GM12878 (cell line): Measurements from ENCODE around the gene P4HA1. TPM values are rescaled to one million over a fixed set of nuclear protein-coding genes. Genes with fewer than 3 reads are reported as not detected.

Experiments
- ATAC-seq: fragments of 200-7000 bp; cut with Tn5 transposase; 3 replicates; pipeline ENCODE4 v1.9.1; 2020; ENCODE audit warnings: mild to moderate bottlenecking, moderate library complexity
- BruUV-seq: library from RNA; stranded (reverse); fragments of 400-500 nt; replicated peaks from 2 replicates; lab custom pipeline; 2021; lab: Mats Ljungman, UMichigan
- CTCF ChIA-PET: fragments of 300-600 bp; sonication (Branson Sonifier 250); formaldehyde crosslinking; extraction: SDS; loops from one replicate; lab custom pipeline; 2021; ENCODE audit warnings: inconsistent platforms; lab: Yijun Ruan, JAX
- POLR2A ChIA-PET: fragments of 350-600 bp; formaldehyde crosslinking; extraction: SDS; loops from one replicate; lab custom pipeline; 2021; ENCODE audit warnings: inconsistent platforms; lab: Charles Lee
- RAD21 ChIA-PET: fragments of 300-600 bp; sonication (Branson Sonifier 250); formaldehyde crosslinking; loops from one replicate; lab custom pipeline; 2023; ENCODE audit warnings: antibody characterized with exemption; ENCODE audit not compliant: unreplicated experiment; lab: Charles Lee
- SMC1A ChIA-PET: fragments of 300-600 bp; sonication (Branson Sonifier 250); formaldehyde crosslinking; loops from one replicate; lab custom pipeline; 2023; ENCODE audit not compliant: unreplicated experiment, uncharacterized antibody; lab: Charles Lee
- DNase-seq: peaks from one replicate; pipeline ENCODE4 v3.0.0-alpha.2; 2011; ENCODE audit warnings: low read depth, low spot score
- FAIRE-seq: peaks from 3 replicates; lab custom pipeline; 2011; peaks lifted over from hg19 to GRCh38; lab: Jason Lieb, UNC
- H2AFZ ChIP-seq: 2 replicates; pipeline ENCODE4 v1.6.0; 2011; ENCODE audit warnings: low read depth, low read length, control low read depth; ENCODE audit not compliant: control insufficient read depth
- H3K27ac ChIP-seq: 2 replicates; pipeline ENCODE4 v1.5.1; 2011; ENCODE audit warnings: control low read depth; ENCODE audit not compliant: control insufficient read depth, insufficient read depth
- H3K27me3 ChIP-seq, 2 experiments: replicated peaks in 1 of 2; 2 replicates each; pipeline versions ENCODE4 v1.6.0 to v1.6.1; 2011; ENCODE audit warnings: low read length in 1 of 2; ENCODE audit not compliant: control insufficient read depth in 2 of 2, insufficient read depth in 2 of 2
- H3K36me3 ChIP-seq, 2 experiments: 2 replicates each; pipeline ENCODE4 v1.5.1; 2011; ENCODE audit warnings: low read length in 1 of 2; ENCODE audit not compliant: control insufficient read depth in 2 of 2, insufficient read depth in 2 of 2
- H3K4me1 ChIP-seq: 2 replicates; pipeline ENCODE4 v1.6.1; 2011; ENCODE audit warnings: mild to moderate bottlenecking, low read length, moderate library complexity, mixed read lengths; ENCODE audit not compliant: control insufficient read depth, insufficient read depth
- H3K4me2 ChIP-seq: 2 replicates; pipeline ENCODE4 v1.6.0; 2011; ENCODE audit warnings: control low read depth; ENCODE audit not compliant: control insufficient read depth, insufficient read depth
- H3K4me3 ChIP-seq: fragments of 200-600 bp; sonication (generic); 2 replicates; pipeline ENCODE4 v1.5.1; 2016
- H3K79me2 ChIP-seq: 2 replicates; pipeline ENCODE4 v1.6.0; 2011; ENCODE audit warnings: low read length; ENCODE audit not compliant: control insufficient read depth, insufficient read depth
- H3K9ac ChIP-seq: 2 replicates; pipeline ENCODE4 v1.8.0; 2011; ENCODE audit warnings: low read length, control low read depth, mixed read lengths; ENCODE audit not compliant: control insufficient read depth, insufficient read depth
- H3K9me3 ChIP-seq: replicated peaks from 3 replicates; pipeline ENCODE4 v1.5.1; 2011; ENCODE audit warnings: mild to moderate bottlenecking, low read length; ENCODE audit not compliant: control insufficient read depth, insufficient read depth
- H4K20me1 ChIP-seq: 2 replicates; pipeline ENCODE4 v1.6.0; 2011; ENCODE audit not compliant: control insufficient read depth, insufficient read depth
- CREB1 ChIP-seq: IDR thresholded peaks from 2 replicates; pipeline ENCODE4 v1.6.1; 2012; ENCODE audit warnings: low read depth, mild to moderate bottlenecking, inconsistent platforms
- FOS ChIP-seq: IDR thresholded peaks from 3 replicates; pipeline ENCODE4 v1.6.1; 2011; ENCODE audit warnings: borderline replicate concordance; ENCODE audit not compliant: insufficient read length; ENCODE audit errors: extremely low read depth
- FOXK2 ChIP-seq: fragments of 450-650 bp; IDR thresholded peaks from 2 replicates; pipeline ENCODE4 v1.6.1; 2017; ENCODE audit warnings: mild to moderate bottlenecking, moderate library complexity
- GABPA ChIP-seq: IDR thresholded peaks from 2 replicates; pipeline ENCODE4 v1.6.1; 2014; ENCODE audit warnings: antibody characterized with exemption, low read depth, mild to moderate bottlenecking, inconsistent platforms
- JUND ChIP-seq: IDR thresholded peaks from 2 replicates; pipeline ENCODE4 v1.6.1; 2012; ENCODE audit warnings: low read depth, mild to moderate bottlenecking, low read length, improper control_type of control experiment, moderate library complexity
- NR2C1 ChIP-seq: fragments of 450-650 bp; IDR thresholded peaks from 2 replicates; pipeline ENCODE4 v1.6.1; 2017; ENCODE audit warnings: antibody characterized with exemption, mild to moderate bottlenecking, moderate library complexity
- PML ChIP-seq: IDR thresholded peaks from 2 replicates; pipeline ENCODE4 v1.6.1; 2012; ENCODE audit warnings: low read length, inconsistent platforms
- POLR2AphosphoS2 ChIP-seq: IDR thresholded peaks from 2 replicates; pipeline ENCODE4 v1.6.1; 2011; ENCODE audit warnings: low read depth, mild to moderate bottlenecking, low read length, improper control_type of control experiment, moderate library complexity
- POLR2AphosphoS5 ChIP-seq: IDR thresholded peaks from 2 replicates; pipeline ENCODE4 v1.6.1; 2011; ENCODE audit warnings: mild to moderate bottlenecking, low read length, inconsistent platforms
- RAD51 ChIP-seq: fragments of 450-650 bp; IDR thresholded peaks from 2 replicates; pipeline ENCODE4 v1.6.1; 2016; ENCODE audit warnings: moderate library complexity, mild to moderate bottlenecking, inconsistent platforms
- SMARCA5 ChIP-seq: fragments of 450-650 bp; IDR thresholded peaks from 2 replicates; pipeline ENCODE4 v1.6.1; 2017; ENCODE audit warnings: mild to moderate bottlenecking
- SP1 ChIP-seq: IDR thresholded peaks from one replicate; pipeline ENCODE4 v1.6.1; 2011; ENCODE audit warnings: low read depth, low read length
- SUPT20H ChIP-seq: IDR thresholded peaks from 2 replicates; pipeline ENCODE4 v1.6.1; 2011; ENCODE audit warnings: low read depth, mild to moderate bottlenecking, low read length, moderate library complexity, borderline replicate concordance; ENCODE audit not compliant: control insufficient read depth
- ZZZ3 ChIP-seq: IDR thresholded peaks from 2 replicates; pipeline ENCODE4 v1.6.1; 2011; ENCODE audit warnings: low read depth; ENCODE audit not compliant: control insufficient read depth, insufficient read length
- WGBS: methylation state at CpG from one replicate; pipeline ENCODE4 v1.1.6; 2016; ENCODE audit warnings: low lambda C conversion rate; ENCODE audit not compliant: insufficient replicate concordance, insufficient coverage; ENCODE audit errors: missing lambda C conversion rate; 5-methylcytosine and 5-hydroxymethylcytosine counted together
- in situ Hi-C: fragments of 300-500 bp; cut with MboI; formaldehyde crosslinking; loops from 9 replicates; pipeline ENCODE4 v1.14.3; 2018; ENCODE audit warnings: mixed read lengths
- intact Hi-C: fragments of 100-400 bp; cut with micrococcal nuclease; formaldehyde crosslinking; loops from one replicate; pipeline ENCODE4 v1.14.2; 2022; ENCODE audit not compliant: unreplicated experiment
- polyA plus RNA-seq, 11 experiments: library from polyadenylated mRNA; depleted of rRNA in 4 of 11; unstranded in 6 of 11; stranded (reverse) in 5 of 11; fragments of >200 nt; fragmentation: Nextera tagmentation in 4 of 11; fragmentation: Illumina TruSeq in 1 of 11; extraction: Ambion mirVana in 4 of 11; extraction: Trizol in 1 of 11; gene quantifications; 1 replicate in 1 of 11; 2 replicates in 10 of 11; pipeline versions ENCODE4 v1.2.1 to v1.2.3, GENCODE V29; 2011 to 2016; ENCODE audit warnings: inconsistent platforms in 2 of 11, missing spikeins in 2 of 11, low read depth in 1 of 11
- total RNA-seq, 4 experiments: library from RNA; depleted of rRNA in 3 of 4; stranded (reverse); fragments of >200 nt in 3 of 4; fragmentation: Illumina TruSeq in 1 of 4; extraction: Trizol in 1 of 4; gene quantifications; 2 replicates each; pipeline versions ENCODE4 v1.2.1 to v1.2.3, GENCODE V29; 2013 to 2021
- TF ChIP-seq, protein P1 (sequence below): IDR thresholded peaks from 2 replicates; pipeline ENCODE4 v1.6.1; 2012; ENCODE audit warnings: low read depth, low read length, improper control_type of control experiment
- TF ChIP-seq, protein P2 (sequence below): fragments of 450-650 bp; IDR thresholded peaks from 2 replicates; pipeline ENCODE4 v1.6.1; 2017; ENCODE audit warnings: antibody characterized with exemption, mild to moderate bottlenecking, moderate library complexity
- TF ChIP-seq, protein P3 (sequence below): fragments of 450-650 bp; formaldehyde crosslinking; IDR thresholded peaks from 2 replicates; pipeline ENCODE4 v1.5.0; 2022; ENCODE audit warnings: mild to moderate bottlenecking, missing genetic modification characterization

P4HA1 gene
- total and polyA plus RNA-seq, 10 of the 15 experiments (the other 5 are each of a cell fraction or from before 2014, with no cell fraction given) = 15.0 to 160 (median 24.1) TPM

DNA sequence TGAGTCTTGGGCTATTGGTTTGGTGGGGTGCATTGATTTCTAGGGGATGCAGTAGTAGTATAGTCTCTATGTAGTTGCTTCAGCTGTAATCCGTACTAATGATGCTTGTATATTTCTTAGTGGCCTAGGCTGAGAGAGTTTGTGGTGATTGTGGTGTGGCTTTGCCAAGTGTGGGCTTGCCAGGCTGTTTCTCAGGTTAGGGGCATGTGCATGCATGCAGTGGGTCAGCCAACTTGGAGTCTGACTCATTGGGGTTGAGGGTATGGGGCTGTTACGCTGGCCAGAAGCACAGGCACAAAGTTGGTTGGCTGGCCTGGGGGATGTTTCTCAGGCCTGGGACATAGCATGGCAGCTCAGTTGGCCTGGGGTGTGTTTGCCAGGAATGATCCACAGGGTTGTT lies 116.3 kb downstream of the P4HA1 start:
- Histone ChIP-seq H3K79me2 (no peaks in the 10 kb centered on the region), H3K27ac (no peak overlapping the region), H4K20me1 (no peaks in the 10 kb centered on the region), H2AFZ (no peak overlapping the region), H3K9me3 (peaks cover 2% of the 10 kb centered on the region), H3K4me3 (no peak overlapping the region), H3K4me2 (no peak overlapping the region), H3K27me3 (no peaks in the 10 kb centered on the region), H3K36me3 (no peaks in the 10 kb centered on the region), H3K9ac (no peak overlapping the region), H3K4me1 (no peaks in the 10 kb centered on the region)
- BruUV-seq = no TSS peak
- ChIA-PET RAD21 (no interaction called here), SMC1A (interaction anchor here (0.7 kb wide), 1 partner anchor 24 kb away, joined by 3 read pairs; no protein-coding TSS in a partner anchor), POLR2A (no interaction called here), CTCF (no interaction called here)
- TF ChIP-seq GABPA (no peak), CREB1 (no peak), FOXK2 (no peak), JUND (no peak), FOS (no peak), RAD51 (no peak), SMARCA5 (no peak), POLR2AphosphoS2 (no peak), SUPT20H (no peak), POLR2AphosphoS5 (no peak; the same call in 1 of the 2 replicates), SP1 (no peak), PML (no peak), ZZZ3 (no peak), NR2C1 (no peak)
- TF ChIP-seq, protein P1, sequence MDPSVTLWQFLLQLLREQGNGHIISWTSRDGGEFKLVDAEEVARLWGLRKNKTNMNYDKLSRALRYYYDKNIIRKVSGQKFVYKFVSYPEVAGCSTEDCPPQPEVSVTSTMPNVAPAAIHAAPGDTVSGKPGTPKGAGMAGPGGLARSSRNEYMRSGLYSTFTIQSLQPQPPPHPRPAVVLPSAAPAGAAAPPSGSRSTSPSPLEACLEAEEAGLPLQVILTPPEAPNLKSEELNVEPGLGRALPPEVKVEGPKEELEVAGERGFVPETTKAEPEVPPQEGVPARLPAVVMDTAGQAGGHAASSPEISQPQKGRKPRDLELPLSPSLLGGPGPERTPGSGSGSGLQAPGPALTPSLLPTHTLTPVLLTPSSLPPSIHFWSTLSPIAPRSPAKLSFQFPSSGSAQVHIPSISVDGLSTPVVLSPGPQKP = no peak
- TF ChIP-seq, protein P2, sequence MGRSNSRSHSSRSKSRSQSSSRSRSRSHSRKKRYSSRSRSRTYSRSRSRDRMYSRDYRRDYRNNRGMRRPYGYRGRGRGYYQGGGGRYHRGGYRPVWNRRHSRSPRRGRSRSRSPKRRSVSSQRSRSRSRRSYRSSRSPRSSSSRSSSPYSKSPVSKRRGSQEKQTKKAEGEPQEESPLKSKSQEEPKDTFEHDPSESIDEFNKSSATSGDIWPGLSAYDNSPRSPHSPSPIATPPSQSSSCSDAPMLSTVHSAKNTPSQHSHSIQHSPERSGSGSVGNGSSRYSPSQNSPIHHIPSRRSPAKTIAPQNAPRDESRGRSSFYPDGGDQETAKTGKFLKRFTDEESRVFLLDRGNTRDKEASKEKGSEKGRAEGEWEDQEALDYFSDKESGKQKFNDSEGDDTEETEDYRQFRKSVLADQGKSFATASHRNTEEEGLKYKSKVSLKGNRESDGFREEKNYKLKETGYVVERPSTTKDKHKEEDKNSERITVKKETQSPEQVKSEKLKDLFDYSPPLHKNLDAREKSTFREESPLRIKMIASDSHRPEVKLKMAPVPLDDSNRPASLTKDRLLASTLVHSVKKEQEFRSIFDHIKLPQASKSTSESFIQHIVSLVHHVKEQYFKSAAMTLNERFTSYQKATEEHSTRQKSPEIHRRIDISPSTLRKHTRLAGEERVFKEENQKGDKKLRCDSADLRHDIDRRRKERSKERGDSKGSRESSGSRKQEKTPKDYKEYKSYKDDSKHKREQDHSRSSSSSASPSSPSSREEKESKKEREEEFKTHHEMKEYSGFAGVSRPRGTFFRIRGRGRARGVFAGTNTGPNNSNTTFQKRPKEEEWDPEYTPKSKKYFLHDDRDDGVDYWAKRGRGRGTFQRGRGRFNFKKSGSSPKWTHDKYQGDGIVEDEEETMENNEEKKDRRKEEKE = no peak
- TF ChIP-seq, protein P3, sequence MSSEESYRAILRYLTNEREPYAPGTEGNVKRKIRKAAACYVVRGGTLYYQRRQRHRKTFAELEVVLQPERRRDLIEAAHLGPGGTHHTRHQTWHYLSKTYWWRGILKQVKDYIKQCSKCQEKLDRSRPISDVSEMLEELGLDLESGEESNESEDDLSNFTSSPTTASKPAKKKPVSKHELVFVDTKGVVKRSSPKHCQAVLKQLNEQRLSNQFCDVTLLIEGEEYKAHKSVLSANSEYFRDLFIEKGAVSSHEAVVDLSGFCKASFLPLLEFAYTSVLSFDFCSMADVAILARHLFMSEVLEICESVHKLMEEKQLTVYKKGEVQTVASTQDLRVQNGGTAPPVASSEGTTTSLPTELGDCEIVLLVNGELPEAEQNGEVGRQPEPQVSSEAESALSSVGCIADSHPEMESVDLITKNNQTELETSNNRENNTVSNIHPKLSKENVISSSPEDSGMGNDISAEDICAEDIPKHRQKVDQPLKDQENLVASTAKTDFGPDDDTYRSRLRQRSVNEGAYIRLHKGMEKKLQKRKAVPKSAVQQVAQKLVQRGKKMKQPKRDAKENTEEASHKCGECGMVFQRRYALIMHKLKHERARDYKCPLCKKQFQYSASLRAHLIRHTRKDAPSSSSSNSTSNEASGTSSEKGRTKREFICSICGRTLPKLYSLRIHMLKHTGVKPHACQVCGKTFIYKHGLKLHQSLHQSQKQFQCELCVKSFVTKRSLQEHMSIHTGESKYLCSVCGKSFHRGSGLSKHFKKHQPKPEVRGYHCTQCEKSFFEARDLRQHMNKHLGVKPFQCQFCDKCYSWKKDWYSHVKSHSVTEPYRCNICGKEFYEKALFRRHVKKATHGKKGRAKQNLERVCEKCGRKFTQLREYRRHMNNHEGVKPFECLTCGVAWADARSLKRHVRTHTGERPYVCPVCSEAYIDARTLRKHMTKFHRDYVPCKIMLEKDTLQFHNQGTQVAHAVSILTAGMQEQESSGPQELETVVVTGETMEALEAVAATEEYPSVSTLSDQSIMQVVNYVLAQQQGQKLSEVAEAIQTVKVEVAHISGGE = no peak
- intact Hi-C loops = no loop called here
- WGBS = 98% methylated on average over 2 of the region's 2 CpGs
- no peak for ATAC-seq
- in situ Hi-C loops = no loop called here
- no peak for DNase-seq
- no peak for FAIRE-seq
